ENCODE measurements around the gene CEACAM5.

The CEACAM5 gene

GRCh38 chr19:41708481-41708880 lies at the start of gene CEACAM5:
TSS of gene CEACAM5 (plus strand) at chr19:41708626. CDS start at chr19:41708732, 106 bp downstream.
- no peak for DNase-seq (ENCODE audit: low read depth)

- no peak for DNase-seq (ENCODE audit: low read depth)
Observed at GRCh38 chr19:41666075-41666474, 42.4 kb upstream of the CEACAM5 start.

GRCh38 chr19:41668315-41668714 lies 40.1 kb upstream of the CEACAM5 start:
- DNase-seq (ENCODE audit: low read depth), result no peak

- DNase-seq (ENCODE audit: low read depth), result no peak
Observed at GRCh38 chr19:41670755-41671154, 37.7 kb upstream of the CEACAM5 start.

- DNase-seq (ENCODE audit: low read depth), result no peak
Observed at GRCh38 chr19:41671486-41671885, 36.9 kb upstream of the CEACAM5 start.

- no peak for DNase-seq (ENCODE audit: low read depth)
Observed at GRCh38 chr19:41682437-41682836, 26.0 kb upstream of the CEACAM5 start.

- no peak for DNase-seq (ENCODE audit: low read depth)
Observed at GRCh38 chr19:41687419-41687818, 21.0 kb upstream of the CEACAM5 start.

GRCh38 chr19:41688098-41688497 lies 20.3 kb upstream of the CEACAM5 start, which contains the start of gene CEACAM7:
TSS of gene CEACAM7 (minus strand) at chr19:41688270. CDS start at chr19:41688165, 105 bp downstream.
- DNase-seq (ENCODE audit: low read depth), result no peak

- DNase-seq (ENCODE audit: low read depth), result no peak
Observed at GRCh38 chr19:41688687-41689086, 19.7 kb upstream of the CEACAM5 start.

GRCh38 chr19:41689993-41690800 lies 18.2 kb upstream of the CEACAM5 start:
- DNase-seq (ENCODE audit: low read depth), result no peak

- no peak for DNase-seq (ENCODE audit: low read depth)
Observed at GRCh38 chr19:41690801-41691065, 17.7 kb upstream of the CEACAM5 start.

GRCh38 chr19:41691268-41691970 lies 17.0 kb upstream of the CEACAM5 start:
- DNase-seq (ENCODE audit: low read depth), result no peak

GRCh38 chr19:41694196-41694595 lies 14.2 kb upstream of the CEACAM5 start:
- DNase-seq (ENCODE audit: low read depth), result no peak

GRCh38 chr19:41694831-41695635 lies 13.4 kb upstream of the CEACAM5 start:
- no peak for DNase-seq (ENCODE audit: low read depth)

- no peak for DNase-seq (ENCODE audit: low read depth)
Observed at GRCh38 chr19:41695745-41696144, 12.7 kb upstream of the CEACAM5 start.

GRCh38 chr19:41696402-41697197 lies 11.8 kb upstream of the CEACAM5 start:
- no peak for DNase-seq (ENCODE audit: low read depth)

GRCh38 chr19:41697198-41697855 lies 11.1 kb upstream of the CEACAM5 start:
- DNase-seq (ENCODE audit: low read depth), result no peak

- no peak for DNase-seq (ENCODE audit: low read depth)
Observed at GRCh38 chr19:41698746-41699230, 9.6 kb upstream of the CEACAM5 start.

- no peak for DNase-seq (ENCODE audit: low read depth)
Observed at GRCh38 chr19:41699231-41699967, 9.0 kb upstream of the CEACAM5 start.

- no peak for DNase-seq (ENCODE audit: low read depth)
Observed at GRCh38 chr19:41699968-41700323, 8.5 kb upstream of the CEACAM5 start.
